Panc1 (cell line): ENCODE data around the gene RAB12. TPM values are rescaled to one million over a fixed set of nuclear protein-coding genes. Genes with fewer than 3 reads are reported as not detected.

Experiments
- ATAC-seq: fragments of 200-7000 bp; cut with Tn5 transposase; 2 replicates; pipeline ENCODE4 v1.9.1; 2020; ENCODE audit warnings: mild to moderate bottlenecking, moderate library complexity
- BruUV-seq: library from RNA; stranded (reverse); fragments of 400-500 nt; replicated peaks from 2 replicates; lab custom pipeline; 2021; lab: Mats Ljungman, UMichigan
- CTCF ChIA-PET: fragments of 300-600 bp; sonication (Branson Sonifier 250); formaldehyde crosslinking; loops from one replicate; lab custom pipeline; 2022; ENCODE audit warnings: antibody characterized with exemption; lab: Charles Lee
- POLR2A ChIA-PET: fragments of 300-600 bp; sonication (Branson Sonifier 250); formaldehyde crosslinking; loops from one replicate; lab custom pipeline; 2022; ENCODE audit warnings: antibody characterized with exemption; lab: Charles Lee
- DNase-seq: peaks from one replicate; pipeline ENCODE4 v3.0.0-alpha.2; 2010; ENCODE audit warnings: low read depth, low spot score
- H3K27ac ChIP-seq: 2 replicates; pipeline ENCODE4 v1.5.1; 2011; ENCODE audit warnings: mild to moderate bottlenecking, low read length, inconsistent platforms
- H3K27me3 ChIP-seq: fragments of 200-500 bp; sonication (Bioruptor generic); 2 replicates; pipeline ENCODE4 v1.6.0; 2014; ENCODE audit warnings: low read length, inconsistent platforms; ENCODE audit not compliant: control insufficient read depth, insufficient read depth
- H3K36me3 ChIP-seq: fragments of 200-500 bp; sonication (Bioruptor generic); 2 replicates; pipeline ENCODE4 v1.5.1; 2014; ENCODE audit warnings: inconsistent platforms, mild to moderate bottlenecking, low read length, moderate library complexity; ENCODE audit not compliant: control insufficient read depth, insufficient read depth
- H3K4me1 ChIP-seq: 2 replicates; pipeline ENCODE4 v1.5.1; 2011; ENCODE audit warnings: inconsistent platforms, mild to moderate bottlenecking, low read length, moderate library complexity; ENCODE audit not compliant: control insufficient read depth, insufficient read depth
- H3K4me3 ChIP-seq, 2 experiments: 2 replicates each; pipeline ENCODE4 v1.5.1; 2011 to 2012; ENCODE audit warnings: low read depth in 2 of 2, low read length in 2 of 2, mild to moderate bottlenecking in 2 of 2, inconsistent platforms in 1 of 2, moderate library complexity in 1 of 2
- H3K9me3 ChIP-seq: fragments of 200-500 bp; sonication (Bioruptor generic); 2 replicates; pipeline ENCODE4 v1.5.1; 2014; ENCODE audit warnings: low read depth, mild to moderate bottlenecking, inconsistent platforms, low read length, moderate library complexity; ENCODE audit not compliant: control insufficient read depth, insufficient read depth
- POLR2AphosphoS5 ChIP-seq: IDR thresholded peaks from 2 replicates; pipeline ENCODE4 v1.6.1; 2012; ENCODE audit warnings: mild to moderate bottlenecking, low read depth, low read length, moderate library complexity
- REST ChIP-seq, 2 experiments: IDR thresholded peaks; 2 replicates each; pipeline ENCODE4 v1.6.1; 2011 to 2012; ENCODE audit warnings: low read depth in 2 of 2, control low read depth in 1 of 2, low read length in 1 of 2, mild to moderate bottlenecking in 1 of 2, moderate library complexity in 1 of 2; ENCODE audit not compliant: insufficient read depth in 1 of 2
- SIN3A ChIP-seq: IDR thresholded peaks from 2 replicates; pipeline ENCODE4 v1.6.1; 2012; ENCODE audit warnings: low read depth, mild to moderate bottlenecking, low read length, moderate library complexity, borderline replicate concordance; ENCODE audit not compliant: insufficient read depth
- TCF7L2 ChIP-seq: IDR thresholded peaks from 2 replicates; pipeline ENCODE4 v1.6.1; 2011; ENCODE audit warnings: mild to moderate bottlenecking, low read depth, low read length, inconsistent platforms
- in situ Hi-C: cut with HindIII; loops from 2 replicates; pipeline ENCODE4 v1.10.0; 2016; ENCODE audit warnings: low sequenced_read_pairs, low pct_unique_long_range_greater_than_20kb
- intact Hi-C: fragments of 100-400 bp; cut with micrococcal nuclease; formaldehyde crosslinking; loops from one replicate; pipeline ENCODE4 v1.10.0; 2022; ENCODE audit not compliant: unreplicated experiment
- total RNA-seq: library from RNA; stranded (reverse); gene quantifications from one replicate; pipeline ENCODE4 v1.2.1, GENCODE V29; 2021; ENCODE audit not compliant: unreplicated experiment
- TF ChIP-seq, protein P1 (sequence below): fragments of 450-650 bp; IDR thresholded peaks from 2 replicates; pipeline ENCODE4 v1.5.1; 2017; ENCODE audit warnings: mild to moderate bottlenecking

The RAB12 gene
- total RNA-seq, 1 experiment from 2014 or later, result 35.7 TPM

GRCh38 chr18:8626414-8627106 is 17.3 kb downstream of the RAB12 start:
- Histone ChIP-seq H3K36me3 (no peaks in the 10 kb centered on the region; the same call in 1 of the 2 replicates), H3K27me3 (no peaks in the 10 kb centered on the region), H3K27ac (no peak overlapping the region), H3K9me3 (peaks cover 4% of the 10 kb centered on the region; the same call in 1 of the 2 replicates), H3K4me1 (no peaks in the 10 kb centered on the region), H3K4me3 (no peak overlapping the region)
- intact Hi-C loops, result no loop called here
- ATAC-seq (no peak), DNase-seq (no peak)
- no peak for TF ChIP-seq SIN3A
- TF ChIP-seq, protein P1, sequence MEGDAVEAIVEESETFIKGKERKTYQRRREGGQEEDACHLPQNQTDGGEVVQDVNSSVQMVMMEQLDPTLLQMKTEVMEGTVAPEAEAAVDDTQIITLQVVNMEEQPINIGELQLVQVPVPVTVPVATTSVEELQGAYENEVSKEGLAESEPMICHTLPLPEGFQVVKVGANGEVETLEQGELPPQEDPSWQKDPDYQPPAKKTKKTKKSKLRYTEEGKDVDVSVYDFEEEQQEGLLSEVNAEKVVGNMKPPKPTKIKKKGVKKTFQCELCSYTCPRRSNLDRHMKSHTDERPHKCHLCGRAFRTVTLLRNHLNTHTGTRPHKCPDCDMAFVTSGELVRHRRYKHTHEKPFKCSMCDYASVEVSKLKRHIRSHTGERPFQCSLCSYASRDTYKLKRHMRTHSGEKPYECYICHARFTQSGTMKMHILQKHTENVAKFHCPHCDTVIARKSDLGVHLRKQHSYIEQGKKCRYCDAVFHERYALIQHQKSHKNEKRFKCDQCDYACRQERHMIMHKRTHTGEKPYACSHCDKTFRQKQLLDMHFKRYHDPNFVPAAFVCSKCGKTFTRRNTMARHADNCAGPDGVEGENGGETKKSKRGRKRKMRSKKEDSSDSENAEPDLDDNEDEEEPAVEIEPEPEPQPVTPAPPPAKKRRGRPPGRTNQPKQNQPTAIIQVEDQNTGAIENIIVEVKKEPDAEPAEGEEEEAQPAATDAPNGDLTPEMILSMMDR, result no peak
- no peak for TF ChIP-seq REST (IDR thresholded peaks at IDR 0.05; ENCODE audit: insufficient read depth in 1 of 2, low read depth in 2 of 2, low read length in 1 of 2)
- TF ChIP-seq TCF7L2, result no peak
- TF ChIP-seq POLR2AphosphoS5, result no peak
- POLR2A ChIA-PET, result no interaction called here
- CTCF ChIA-PET, result no interaction called here
- no TSS peak for BruUV-seq
- in situ Hi-C loops, result no loop called here

DNA sequence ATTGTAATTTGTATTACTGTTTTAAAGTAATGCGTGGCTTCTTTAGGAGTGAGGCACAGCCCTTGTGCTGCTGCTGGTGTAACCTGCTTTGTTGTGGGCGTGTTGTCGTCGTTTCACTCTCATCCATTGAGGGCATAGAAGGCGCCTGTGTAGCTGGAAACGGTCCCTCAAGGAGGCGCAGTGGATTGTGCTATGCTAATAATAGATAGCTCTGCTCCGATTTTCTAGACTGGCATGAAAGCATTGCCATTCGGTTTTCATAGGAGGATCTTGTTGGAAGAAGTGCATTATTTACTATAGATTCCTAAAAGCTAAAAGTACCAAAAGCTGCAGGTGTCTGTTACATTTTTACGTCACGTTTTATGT is 17.9 kb downstream of the RAB12 start:
- no peak for DNase-seq
- POLR2A ChIA-PET, result no interaction called here
- no peaks in the 10 kb centered on the region for H3K27me3 ChIP-seq
- H3K4me3 ChIP-seq, result no peak overlapping the region
- in situ Hi-C loops, result no loop called here
- BruUV-seq, result no TSS peak
- no peaks in the 10 kb centered on the region for H3K9me3 ChIP-seq
- ATAC-seq, result no peak
- CTCF ChIA-PET, result no interaction called here
- intact Hi-C loops, result no loop called here
- no peaks in the 10 kb centered on the region for H3K4me1 ChIP-seq
- no peaks in the 10 kb centered on the region; the same call in 1 of the 2 replicates for H3K36me3 ChIP-seq
- no peak overlapping the region for H3K27ac ChIP-seq
- TF ChIP-seq POLR2AphosphoS5, result no peak
- TF ChIP-seq, protein P1, result no peak
- TF ChIP-seq SIN3A, result no peak
